Ascending aorta (tissue), 2 donors: ENCODE data around the gene GLRX3. TPM values are rescaled to one million over a fixed set of nuclear protein-coding genes. Genes with fewer than 3 reads are reported as not detected.

Experiments used
- DNase-seq, 2 donors: peaks; one replicate each; pipeline ENCODE4 v3.0.0-alpha.2; 2019; ENCODE audit warnings: low spot score in 2 of 2
- H3K27ac ChIP-seq, 2 donors: fragments of 200-600 bp; sonication (generic); one replicate each; pipeline ENCODE4 v1.5.1; 2016 to 2017; ENCODE audit warnings: mild to moderate bottlenecking in 1 of 2
- H3K27me3 ChIP-seq: fragments of 200-600 bp; sonication (generic); one replicate; pipeline ENCODE4 v1.5.1; 2017
- H3K36me3 ChIP-seq, 2 donors: fragments of 200-600 bp; sonication (generic); one replicate each; pipeline ENCODE4 v1.5.1; 2016
- H3K4me1 ChIP-seq, 2 donors: fragments of 200-600 bp; sonication (generic); one replicate each; pipeline ENCODE4 v1.5.1; 2016 to 2017; ENCODE audit warnings: mild to moderate bottlenecking in 1 of 2
- H3K4me3 ChIP-seq, 2 donors: fragments of 200-600 bp; sonication (generic); one replicate each; pipeline ENCODE4 v1.5.1; 2016 to 2017; ENCODE audit warnings: mild to moderate bottlenecking in 1 of 2
- H3K9me3 ChIP-seq, 2 donors: fragments of 200-600 bp; sonication (generic); one replicate each; pipeline ENCODE4 v1.5.1; 2016
- CTCF ChIP-seq, 3 experiments: fragments of 200-600 bp in 2 of 3; fragments of 450-650 bp in 1 of 3; sonication (generic) in 2 of 3; IDR thresholded peaks; one replicate each; pipeline ENCODE4 v1.5.1; 2016 to 2019; ENCODE audit warnings: antibody characterized with exemption in 3 of 3, mild to moderate bottlenecking in 1 of 3, moderate library complexity in 1 of 3
- intact Hi-C: fragments of 100-400 bp; cut with DNase I; formaldehyde crosslinking; loops from one replicate; pipeline ENCODE4 v1.15.1; 2023
- total RNA-seq: library from RNA; depleted of rRNA; stranded (reverse); fragments of >200 nt; gene quantifications from one replicate; pipeline ENCODE4 v1.1.0, GENCODE V29; 2016

Gene GLRX3
- total RNA-seq, 1 donor from 2014 or later = 30.7 TPM

GRCh38 chr10:130192276-130192848 is 56.2 kb downstream of the GLRX3 start:
- Histone ChIP-seq H3K4me1 (peaks cover 4 to 7% of the 10 kb centered on the region in 2 donors), H3K36me3 (no peaks in the 10 kb centered on the region), H3K27ac (no peak overlapping the region), H3K4me3 (no peak overlapping the region), H3K9me3 (no peaks in the 10 kb centered on the region), H3K27me3 (no peaks in the 10 kb centered on the region)
- DNase-seq = no peak
- TF ChIP-seq CTCF (IDR thresholded peaks at IDR 0.05) = no peak
- intact Hi-C loops = no loop called here

DNA sequence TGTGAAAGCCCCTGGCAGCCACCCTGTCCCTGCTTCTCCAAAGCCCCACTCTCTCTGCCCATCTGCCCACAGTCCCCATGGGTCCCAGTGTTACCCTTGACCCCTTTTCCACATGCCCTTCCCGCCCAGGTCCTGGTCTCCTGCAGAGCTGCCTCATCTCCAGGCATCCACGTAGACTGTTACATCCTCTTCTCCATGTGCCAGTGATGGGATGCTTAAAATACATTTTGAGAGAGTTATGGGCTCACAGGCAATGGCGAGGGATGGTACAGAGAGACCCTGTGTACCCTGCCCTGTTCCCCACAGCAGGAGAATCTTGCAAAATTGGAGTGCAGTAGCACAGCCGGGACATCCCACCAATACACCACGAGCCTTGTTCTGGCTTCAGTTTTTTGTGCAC is 56.8 kb downstream of the GLRX3 start:
- no peak for TF ChIP-seq CTCF (IDR thresholded peaks at IDR 0.05)
- H3K4me1 ChIP-seq = peaks cover 4 to 7% of the 10 kb centered on the region in 2 donors
- no peaks in the 10 kb centered on the region for H3K9me3 ChIP-seq
- no peak for DNase-seq
- intact Hi-C loops = no loop called here
- no peaks in the 10 kb centered on the region for H3K36me3 ChIP-seq
- H3K27me3 ChIP-seq = no peaks in the 10 kb centered on the region
- H3K27ac ChIP-seq = no peak overlapping the region
- H3K4me3 ChIP-seq = no peak overlapping the region

DNA sequence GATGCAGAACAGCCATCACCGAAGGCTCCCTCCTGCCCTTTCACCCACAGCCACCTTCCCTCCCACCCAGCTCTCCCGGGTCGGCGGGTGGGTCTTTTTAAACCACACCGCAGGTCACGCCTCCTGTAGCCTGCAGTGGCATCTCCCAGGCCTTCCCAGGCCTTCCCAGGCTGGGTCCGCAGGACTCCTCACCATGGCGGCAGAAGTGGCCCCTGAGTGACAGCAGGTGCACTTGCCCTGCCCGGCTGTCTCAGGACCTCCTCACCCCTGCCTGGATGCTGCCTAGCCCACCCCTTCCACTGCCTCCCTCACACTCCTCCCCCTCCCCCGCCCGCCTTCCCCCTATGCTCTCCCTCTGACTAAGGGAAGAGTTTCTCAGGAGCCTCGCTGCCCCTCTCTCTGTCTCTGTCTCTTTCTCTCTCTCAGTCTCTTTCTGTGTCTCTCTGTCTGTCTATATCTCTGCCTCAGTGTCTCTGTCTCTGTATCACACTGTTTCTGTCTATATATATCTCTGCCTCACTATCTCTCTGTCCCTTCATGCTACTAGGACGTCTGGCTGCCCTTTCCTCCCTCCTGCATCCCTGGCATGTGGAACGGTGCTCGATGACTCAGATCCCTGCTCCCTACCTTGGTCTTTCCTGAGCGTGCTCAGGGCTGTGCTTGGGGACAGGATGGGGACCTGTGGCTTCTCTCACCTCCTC is 57.5 kb downstream of the GLRX3 start:
- no peaks in the 10 kb centered on the region for H3K27me3 ChIP-seq
- no peak for DNase-seq
- no peak overlapping the region for H3K4me3 ChIP-seq
- intact Hi-C loops = no loop called here
- TF ChIP-seq CTCF (IDR thresholded peaks at IDR 0.05) = no peak
- H3K36me3 ChIP-seq = no peaks in the 10 kb centered on the region
- H3K4me1 ChIP-seq = peaks cover 4 to 7% of the 10 kb centered on the region in 2 donors
- H3K9me3 ChIP-seq = no peaks in the 10 kb centered on the region
- no peak overlapping the region for H3K27ac ChIP-seq

- no peaks in the 10 kb centered on the region for H3K27me3 ChIP-seq
- DNase-seq = no peak
- no peak overlapping the region for H3K4me3 ChIP-seq
- intact Hi-C loops = no loop called here
- H3K36me3 ChIP-seq = no peaks in the 10 kb centered on the region
- peaks cover 4 to 7% of the 10 kb centered on the region in 2 donors for H3K4me1 ChIP-seq
- no peaks in the 10 kb centered on the region for H3K9me3 ChIP-seq
- no peak overlapping the region for H3K27ac ChIP-seq
- no peak for TF ChIP-seq CTCF (IDR thresholded peaks at IDR 0.05)
Measured at GRCh38 chr10:130194194-130194990, 58.2 kb downstream of the GLRX3 start.

GRCh38 chr10:130194991-130195645 is 58.9 kb downstream of the GLRX3 start:
- Histone ChIP-seq H3K27me3 (no peaks in the 10 kb centered on the region), H3K36me3 (no peaks in the 10 kb centered on the region), H3K27ac (no peak overlapping the region), H3K9me3 (no peaks in the 10 kb centered on the region), H3K4me1 (peaks cover 4 to 7% of the 10 kb centered on the region in 2 donors), H3K4me3 (no peak overlapping the region)
- intact Hi-C loops = no loop called here
- no peak for TF ChIP-seq CTCF (IDR thresholded peaks at IDR 0.05)
- DNase-seq = no peak
